Fibroblast of skin of left quadriceps (primary cell): Measurements from ENCODE around the gene EZH2.

Experiments used
- DNase-seq, 2 experiments: peaks; one replicate each; pipeline ENCODE4 v3.0.0-alpha.2; 2013; ENCODE audit warnings: low read depth in 2 of 2

The EZH2 gene

GRCh38 chr7:148772297-148773089 lies 111.6 kb downstream of the EZH2 start:
- peak; percentile 69 to 76 for DNase-seq

GRCh38 chr7:148770004-148770403 lies 114.1 kb downstream of the EZH2 start:
- DNase-seq = no peak

- peak; percentile 3 to 12 for DNase-seq
These were observed 120.5 kb downstream of the EZH2 start for GRCh38 chr7:148763622-148764021.

- no peak for DNase-seq
These were observed 122.4 kb downstream of the EZH2 start for GRCh38 chr7:148761499-148762278.
